Right lobe of liver (tissue), 6 donors: ENCODE measurements around the gene PNKD. TPM values are rescaled to one million over a fixed set of nuclear protein-coding genes. Genes with fewer than 3 reads are reported as not detected.

Source experiments
- ATAC-seq, 4 donors: fragments of 200-7000 bp; cut with Tn5 transposase; one replicate each; pipeline ENCODE4 v1.9.1; 2020; ENCODE audit warnings: mild to moderate bottlenecking in 4 of 4, moderate library complexity in 4 of 4
- DNase-seq, 3 donors: peaks; one replicate each; pipeline ENCODE4 v3.0.0-alpha.2; 2020
- H3K27ac ChIP-seq, 3 donors: fragments of 200-600 bp; one replicate each; pipeline ENCODE4 v1.8.0; 2022
- H3K27me3 ChIP-seq, 2 donors: fragments of 200-600 bp; one replicate each; pipeline ENCODE4 v1.8.0; 2022
- H3K36me3 ChIP-seq, 4 donors: fragments of 200-600 bp; sonication (generic) in 1 of 4; one replicate each; pipeline versions ENCODE4 v1.5.1 to v1.8.0; 2017 to 2022; ENCODE audit warnings: control low read depth in 1 of 4
- H3K4me1 ChIP-seq, 4 donors: fragments of 200-600 bp; sonication (generic) in 1 of 4; one replicate each; pipeline versions ENCODE4 v1.5.1 to v1.8.0; 2017 to 2022; ENCODE audit warnings: control low read depth in 1 of 4
- H3K4me3 ChIP-seq, 3 donors: fragments of 200-600 bp; one replicate each; pipeline ENCODE4 v1.8.0; 2022
- H3K9me3 ChIP-seq, 4 donors: fragments of 200-600 bp; sonication (generic) in 1 of 4; one replicate each; pipeline versions ENCODE4 v1.5.1 to v1.8.0; 2017 to 2022; ENCODE audit warnings: control low read depth in 1 of 4
- CTCF ChIP-seq, 4 donors: fragments of 200-600 bp in 3 of 4; fragments of 450-650 bp in 1 of 4; IDR thresholded peaks; one replicate each; pipeline versions ENCODE4 v1.5.1 to v1.8.0; 2016 to 2022; ENCODE audit warnings: antibody characterized with exemption in 4 of 4, mild to moderate bottlenecking in 2 of 4
- POLR2A ChIP-seq: fragments of 450-650 bp; IDR thresholded peaks from one replicate; pipeline ENCODE4 v1.6.1; 2017; ENCODE audit warnings: antibody characterized with exemption, mild to moderate bottlenecking
- WGBS: methylation state at CpG from one replicate; pipeline ENCODE4 v1.1.6; 2018; ENCODE audit warnings: low coverage, low lambda C conversion rate; ENCODE audit not compliant: insufficient coverage; ENCODE audit errors: missing lambda C conversion rate; 5-methylcytosine and 5-hydroxymethylcytosine counted together
- intact Hi-C, 2 donors: fragments of 100-400 bp; cut with DNase I; formaldehyde crosslinking; loops; one replicate each; pipeline versions ENCODE4 v1.11.2 to v1.14.1; 2022
- total RNA-seq, 6 experiments: library from RNA; depleted of rRNA in 2 of 6; stranded (reverse); fragments of >200 nt in 2 of 6; fragmentation: NEBNext Ultra II Directional in 3 of 6; extraction: Animal tissue kit (Norgen Biotek cat#: 25700) in 3 of 6; gene quantifications; one replicate each; pipeline versions ENCODE4 v1.1.0 to v1.2.4, GENCODE V29; 2016 to 2023
- donor health status: DM: no; HTN: yes; CAD: no.
- donor health status: DM: no; HTN: no; CAD: no.
- donor health status: DM: no; HTN: no; CAD: no.
- donor health status: DM: no; HTN: yes; CAD: no.
- donor health status: DM: no; HTN: yes; CAD: no.

The PNKD gene
- total RNA-seq, 6 experiments from 2014 or later: 78.5 to 137 (median 115) TPM

GRCh38 chr2:218226903-218227302 lies 43.4 kb upstream of the PNKD start:
- intact Hi-C loops: no loop called here
- H3K27me3 ChIP-seq: no peaks in the 10 kb centered on the region
- no peak for DNase-seq
- H3K36me3 ChIP-seq: peaks cover 0 to 59% (median 17%) of the 10 kb centered on the region in 4 donors
- H3K27ac ChIP-seq: no peak overlapping the region
- ATAC-seq: no peak
- no peak overlapping the region for H3K4me3 ChIP-seq
- TF ChIP-seq POLR2A (no peak), CTCF (IDR thresholded peaks at IDR 0.05) (no peak)
- 78% methylated on average over 3 of the region's 3 CpGs for WGBS
- H3K9me3 ChIP-seq: no peaks in the 10 kb centered on the region
- H3K4me1 ChIP-seq: peaks cover 0 to 20% (median 1%) of the 10 kb centered on the region in 4 donors

GRCh38 chr2:218228366-218229090 lies 41.8 kb upstream of the PNKD start:
- H3K4me1 ChIP-seq: peaks cover 0 to 11% (median 1%) of the 10 kb centered on the region in 4 donors

GRCh38 chr2:218229239-218229638 lies 41.1 kb upstream of the PNKD start:
- intact Hi-C loops: no loop called here
- Histone ChIP-seq H3K9me3 (no peaks in the 10 kb centered on the region), H3K27ac (peak overlapping the region; percentile 19 to 48 (median 23)), H3K4me3 (no peak overlapping the region), H3K36me3 (peaks cover 0 to 61% (median 18%) of the 10 kb centered on the region in 4 donors), H3K4me1 (peaks cover 0 to 11% (median 1%) of the 10 kb centered on the region in 4 donors), H3K27me3 (no peaks in the 10 kb centered on the region)
- TF ChIP-seq POLR2A (no peak), CTCF (IDR thresholded peaks at IDR 0.05) (no peak)
- DNase-seq (no peak), ATAC-seq (peak; percentile 71 to 91 (median 86))
- WGBS: 35% methylated on average over 3 of the region's 3 CpGs

More at GRCh38 chr2:218228366-218229090, 41.8 kb upstream of the PNKD start:
- TF ChIP-seq CTCF (IDR thresholded peaks at IDR 0.05): no peak
- no peak for TF ChIP-seq POLR2A
- Histone ChIP-seq H3K27me3 (no peaks in the 10 kb centered on the region), H3K36me3 (peaks cover 0 to 59% (median 18%) of the 10 kb centered on the region in 4 donors), H3K27ac (peak overlapping the region; percentile 19 to 48 (median 23)), H3K9me3 (no peaks in the 10 kb centered on the region), H3K4me3 (no peak overlapping the region)
- ATAC-seq (no peak), DNase-seq (no peak)
- intact Hi-C loops: no loop called here
- 81% methylated on average over 6 of the region's 6 CpGs for WGBS

GRCh38 chr2:218229851-218230250 lies 40.5 kb upstream of the PNKD start:
- 80% methylated on average over 3 of the region's 4 CpGs for WGBS
- no peaks in the 10 kb centered on the region for H3K27me3 ChIP-seq
- peaks cover 0 to 11% (median 1%) of the 10 kb centered on the region in 4 donors for H3K4me1 ChIP-seq
- H3K27ac ChIP-seq: peak overlapping the region; percentile 19 to 23 (median 21)
- DNase-seq (no peak), ATAC-seq (no peak)
- no peaks in the 10 kb centered on the region for H3K9me3 ChIP-seq
- H3K36me3 ChIP-seq: peaks cover 0 to 62% (median 21%) of the 10 kb centered on the region in 4 donors
- intact Hi-C loops: no loop called here
- no peak overlapping the region for H3K4me3 ChIP-seq
- no peak for TF ChIP-seq CTCF (IDR thresholded peaks at IDR 0.05)
- no peak for TF ChIP-seq POLR2A
